Activated T-cell treated with anti-CD3 and anti-CD28 coated beads, Interleukin-2, amount 50 U/mL, for 48 hours (primary cell): ENCODE measurements around the gene EAF1.
A peak's percentile ranks its signal among the peaks of the same experiment; 100 is the strongest.
"Not testable (repeated sequence)": the region's sequence is repeated elsewhere in the genome, so short reads cannot be mapped to it uniquely, and the experiment has no call there.

ENCODE experiments used
- DNase-seq, 2 experiments: peaks; one replicate each; pipeline ENCODE4 v3.0.0-alpha.2; 2020

Gene EAF1

GRCh38 chr3:15409239-15409638 is 18.2 kb upstream of the EAF1 start:
- DNase-seq: no peak

GRCh38 chr3:15409774-15410173 is 17.6 kb upstream of the EAF1 start:
- no peak for DNase-seq

DNA sequence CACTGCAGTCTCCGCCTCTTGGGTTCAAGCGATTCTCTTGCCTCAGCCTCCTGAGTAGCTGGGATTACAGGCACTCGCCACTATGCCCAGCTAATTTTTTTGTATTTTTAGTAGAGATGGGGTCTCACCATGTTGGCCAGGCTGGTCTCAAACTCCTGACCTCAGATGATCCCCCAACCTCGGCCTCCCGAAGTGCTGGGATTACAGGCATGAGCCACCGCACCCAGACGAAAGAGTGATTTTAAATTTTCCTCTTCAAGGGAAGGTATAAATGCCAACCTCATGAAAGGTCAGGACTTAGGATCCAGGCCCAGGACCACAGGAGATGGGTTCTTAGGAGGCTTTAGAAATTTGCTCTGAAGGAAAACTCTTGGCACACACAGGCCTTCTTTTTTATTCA is 16.4 kb upstream of the EAF1 start:
- DNase-seq: not testable (repeated sequence)

DNA sequence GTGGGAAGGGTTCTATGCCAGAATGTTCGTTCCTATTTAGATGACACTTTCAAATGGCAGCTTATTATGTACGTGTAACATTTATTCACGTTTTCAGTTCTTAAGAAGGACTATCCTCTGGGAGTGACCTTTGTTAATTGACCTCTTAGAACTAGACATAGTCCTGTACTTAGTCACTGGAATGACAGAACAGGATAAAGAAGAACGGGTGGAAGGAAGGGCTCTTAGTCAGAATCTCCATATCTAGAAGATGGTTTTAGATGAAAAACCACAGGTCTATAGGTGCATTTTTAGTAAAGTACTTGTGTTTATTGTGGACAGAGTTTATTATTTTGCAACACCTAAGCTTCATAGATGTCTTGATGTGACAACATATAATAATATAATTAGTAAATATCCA is 6.5 kb upstream of the EAF1 start:
- DNase-seq: no peak

DNA sequence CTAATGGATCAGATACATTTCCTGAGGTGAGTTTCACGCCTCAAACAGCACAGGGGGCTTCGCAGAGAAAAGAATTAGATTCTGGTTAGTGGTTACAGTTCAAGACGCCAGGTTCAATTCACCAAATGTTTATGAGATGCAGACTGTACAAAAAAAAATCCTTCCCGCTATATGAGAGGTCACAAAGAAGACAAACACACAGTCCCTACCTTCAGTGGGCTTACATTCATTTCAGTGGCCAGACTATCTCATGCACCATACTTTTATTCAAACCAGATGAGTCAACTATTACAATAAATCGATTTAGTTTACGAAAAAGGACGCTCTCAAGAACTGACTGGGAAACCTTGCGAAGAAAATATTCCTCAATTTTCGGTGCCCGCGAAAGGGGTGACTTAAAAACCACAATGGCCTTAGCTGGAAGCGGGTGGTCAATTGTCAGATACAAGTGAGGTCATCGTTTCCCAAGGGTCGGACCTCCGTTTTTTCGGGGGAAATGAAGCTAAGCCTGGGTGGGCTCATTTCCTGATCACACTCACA is 749 bp upstream of the EAF1 start:
- no peak for DNase-seq

GRCh38 chr3:15427981-15428380 is 583 bp downstream of the EAF1 start:
- DNase-seq: peak in 1 of 2 experiments; percentile 19

DNA sequence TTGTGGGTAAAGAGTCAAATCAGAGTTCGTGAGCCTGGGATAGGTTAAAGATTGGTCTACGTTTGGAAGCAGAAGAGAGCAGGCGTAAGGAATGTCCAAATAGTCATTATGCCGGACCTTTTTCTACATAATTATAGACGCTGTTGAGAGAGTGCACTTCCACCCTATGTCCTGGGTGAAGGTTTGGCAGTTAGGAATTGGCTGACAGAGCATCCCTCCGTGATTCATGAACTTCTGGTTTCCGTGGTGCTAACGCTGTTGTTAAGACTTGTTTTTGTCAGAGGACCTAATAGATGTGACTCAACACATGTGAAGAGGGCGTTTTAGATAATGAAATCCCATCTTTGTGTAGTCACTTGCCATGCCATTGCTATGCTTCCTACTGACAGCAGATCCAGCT is 1.1 kb downstream of the EAF1 start:
- peak; percentile 41 to 42 for DNase-seq

GRCh38 chr3:15429080-15429479 is 1.7 kb downstream of the EAF1 start:
- DNase-seq: no peak

DNA sequence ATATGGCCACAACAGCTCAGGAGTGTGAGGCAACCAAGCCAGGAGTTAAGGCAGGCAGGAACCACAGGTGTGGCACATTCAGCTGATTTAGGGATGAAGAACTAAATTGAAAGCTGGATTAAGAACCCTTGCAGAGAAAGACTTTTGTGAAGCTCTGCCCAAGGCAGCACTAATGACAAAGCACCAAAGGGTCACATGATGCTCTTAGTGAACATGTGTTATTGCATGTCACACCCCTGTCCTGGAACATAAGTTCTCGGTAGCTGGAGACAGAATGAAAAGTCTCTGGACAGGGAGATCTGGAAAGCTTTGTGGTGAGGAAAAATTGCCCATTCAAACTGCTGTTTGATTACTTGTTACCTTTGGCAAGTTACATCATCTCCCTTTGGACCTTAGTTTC is 3.2 kb downstream of the EAF1 start:
- DNase-seq: no peak

GRCh38 chr3:15431256-15431837 is 3.9 kb downstream of the EAF1 start:
- no peak for DNase-seq

- DNase-seq: no peak
Observed at GRCh38 chr3:15433531-15433930, 6.1 kb downstream of the EAF1 start.

DNA sequence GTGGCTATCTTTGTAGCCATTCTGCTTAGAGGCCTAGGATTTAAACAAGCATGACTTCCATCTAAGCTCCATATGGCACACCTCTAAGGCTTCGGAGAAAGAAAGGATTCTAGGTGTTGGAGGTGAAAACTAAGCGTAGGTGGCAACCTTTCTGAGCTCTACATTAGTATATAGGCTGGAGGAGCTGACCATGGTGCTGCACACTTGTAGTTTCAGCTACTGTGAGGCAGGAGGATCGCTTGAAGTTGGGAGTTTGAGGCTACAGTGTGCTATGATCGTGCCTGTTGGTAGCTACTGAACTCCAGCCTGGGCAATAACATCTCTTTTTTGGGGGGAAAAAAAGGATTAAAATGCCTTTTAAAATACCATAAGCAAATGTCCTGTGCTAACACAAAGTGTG is 7.4 kb downstream of the EAF1 start:
- no peak for DNase-seq

GRCh38 chr3:15436246-15436645 is 8.8 kb downstream of the EAF1 start:
- DNase-seq: no peak

- no peak for DNase-seq
Observed at GRCh38 chr3:15438983-15439382, 11.6 kb downstream of the EAF1 start.

- DNase-seq: no peak
Observed at GRCh38 chr3:15439476-15439875, 12.1 kb downstream of the EAF1 start.

- no peak for DNase-seq
Observed at GRCh38 chr3:15440891-15441290, 13.5 kb downstream of the EAF1 start.

DNA sequence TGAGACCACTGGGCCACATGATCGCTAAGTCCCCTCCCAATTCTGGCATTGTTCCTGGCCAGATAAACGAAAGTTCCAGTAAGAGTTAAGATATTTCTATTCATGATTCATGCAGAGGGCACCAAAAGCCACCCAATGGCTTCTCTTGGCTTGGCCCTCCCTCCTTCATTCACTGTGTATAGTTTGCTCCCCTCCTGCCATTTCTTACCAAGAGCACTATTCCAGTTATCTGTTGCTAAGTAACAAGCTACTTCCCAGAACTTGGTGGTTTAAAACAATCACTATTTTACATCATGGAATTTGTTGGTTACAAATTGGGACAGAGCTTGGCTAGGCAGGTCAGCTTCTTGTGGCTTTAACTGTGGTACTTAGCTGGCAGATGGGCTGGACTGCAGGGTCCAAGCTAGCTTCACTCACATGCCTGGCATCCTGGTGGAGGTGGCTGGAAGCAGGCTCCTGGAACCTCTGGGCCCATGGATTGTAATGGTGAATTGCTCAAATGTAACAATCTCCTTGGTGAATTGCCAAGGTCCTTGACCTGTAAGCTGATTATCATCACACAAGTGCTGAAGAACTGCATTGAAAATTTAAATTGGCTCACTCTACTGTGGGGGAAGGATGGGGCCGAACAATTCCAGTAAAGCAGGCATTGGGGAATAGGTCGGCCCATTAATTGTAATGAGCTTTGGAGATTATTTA is 16.6 kb downstream of the EAF1 start:
- no peak for DNase-seq

DNA sequence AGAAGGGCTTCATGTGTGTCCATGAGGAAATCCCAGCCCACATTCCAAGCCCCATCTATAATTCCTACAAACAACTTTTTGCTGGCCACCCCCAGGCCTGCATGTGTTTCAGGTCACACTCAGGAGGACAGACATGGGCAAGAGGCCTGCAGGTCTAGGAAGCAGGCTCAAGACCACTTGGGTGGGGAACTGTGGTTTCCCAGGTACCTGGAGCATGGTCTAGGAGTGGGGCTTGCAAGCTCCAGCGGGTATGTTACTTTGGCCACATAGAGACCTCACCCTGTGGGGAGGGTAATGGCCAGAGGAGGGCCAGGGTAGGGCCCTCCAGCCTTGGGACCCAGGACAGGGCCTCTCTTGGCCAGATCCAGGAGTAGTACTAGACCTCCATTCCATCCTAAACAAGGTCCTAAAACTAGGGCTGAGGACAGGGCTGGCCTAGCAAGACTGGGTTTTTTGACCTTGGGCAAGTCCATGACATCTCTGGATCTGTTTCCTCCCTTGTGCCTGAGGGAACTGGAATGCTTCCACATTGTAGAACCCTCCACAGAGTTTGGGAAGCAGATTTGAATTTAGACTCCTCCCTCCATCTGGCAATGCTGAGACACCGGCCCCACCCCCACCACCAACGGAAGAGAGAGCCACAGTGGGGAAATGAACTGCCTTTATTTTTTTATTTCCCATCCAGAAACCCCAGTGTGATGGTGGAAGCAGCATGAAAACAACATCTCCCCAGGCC is 22.3 kb downstream of the EAF1 start:
- DNase-seq: no peak

DNA sequence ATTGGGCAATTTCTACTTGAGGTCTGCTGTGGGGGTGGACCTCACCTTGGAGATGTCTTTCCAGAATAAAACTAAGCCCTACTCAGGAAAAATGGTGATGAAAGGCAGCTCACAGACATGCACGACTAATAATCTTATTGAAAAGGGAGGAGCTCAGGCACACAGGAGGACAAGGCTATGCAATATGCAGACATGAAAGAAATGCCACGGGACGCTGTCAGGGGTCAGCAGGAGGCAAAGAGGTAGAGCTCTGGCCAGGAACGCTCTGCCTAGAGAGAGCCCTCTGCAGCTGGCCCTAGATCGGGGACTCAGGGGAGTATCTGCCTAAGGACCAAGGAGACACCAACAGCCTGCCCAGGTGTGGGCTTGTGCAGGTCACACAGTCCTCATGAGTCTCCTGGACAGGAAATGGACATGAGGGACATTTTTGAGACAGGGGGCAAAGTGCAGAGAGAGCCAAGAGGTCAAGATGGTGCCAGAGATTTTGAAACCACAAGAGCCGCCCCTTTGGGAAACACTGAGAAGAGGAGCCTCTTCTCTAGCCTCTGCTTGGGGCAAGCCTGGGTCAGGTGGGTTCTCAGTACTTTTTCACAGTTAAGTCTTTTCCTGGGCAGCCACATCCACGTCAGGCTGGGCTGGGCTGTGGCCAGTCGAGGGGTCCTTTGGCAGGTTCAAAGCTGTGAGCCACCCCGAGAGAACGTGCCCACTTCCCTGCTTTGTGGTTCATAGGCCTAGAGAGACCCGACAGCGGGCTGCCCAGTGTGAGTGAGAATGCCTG is 23.2 kb downstream of the EAF1 start:
- DNase-seq: no peak

GRCh38 chr3:15451216-15452113 is 24.1 kb downstream of the EAF1 start:
- DNase-seq: no peak

DNA sequence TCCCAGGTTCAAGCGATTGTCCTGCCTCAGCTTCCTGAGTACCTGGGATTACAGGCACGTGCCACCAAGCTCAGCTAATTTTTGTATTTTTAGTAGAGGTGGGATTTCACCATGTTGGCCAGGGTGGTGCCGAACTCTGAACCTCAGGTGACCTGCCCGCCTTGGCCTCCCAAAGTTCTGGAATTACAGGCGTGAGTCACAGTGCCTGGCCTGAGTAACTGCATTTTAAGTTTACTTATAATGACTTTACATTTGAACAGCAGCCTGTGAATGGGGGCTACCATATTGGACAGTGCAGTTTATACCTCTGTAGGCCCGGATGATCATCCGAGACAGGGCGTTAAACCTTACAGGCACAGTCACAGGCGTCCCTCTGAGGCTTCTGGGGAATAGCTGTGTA is 24.8 kb downstream of the EAF1 start:
- no peak for DNase-seq

- DNase-seq: no peak
Observed at GRCh38 chr3:15452961-15453360, 25.6 kb downstream of the EAF1 start.
